Measurements from ENCODE around the gene ACP4.
"Not testable (repeated sequence)": the region's sequence is repeated elsewhere in the genome, so short reads cannot be mapped to it uniquely, and the experiment has no call there.

The ACP4 gene, protein sequence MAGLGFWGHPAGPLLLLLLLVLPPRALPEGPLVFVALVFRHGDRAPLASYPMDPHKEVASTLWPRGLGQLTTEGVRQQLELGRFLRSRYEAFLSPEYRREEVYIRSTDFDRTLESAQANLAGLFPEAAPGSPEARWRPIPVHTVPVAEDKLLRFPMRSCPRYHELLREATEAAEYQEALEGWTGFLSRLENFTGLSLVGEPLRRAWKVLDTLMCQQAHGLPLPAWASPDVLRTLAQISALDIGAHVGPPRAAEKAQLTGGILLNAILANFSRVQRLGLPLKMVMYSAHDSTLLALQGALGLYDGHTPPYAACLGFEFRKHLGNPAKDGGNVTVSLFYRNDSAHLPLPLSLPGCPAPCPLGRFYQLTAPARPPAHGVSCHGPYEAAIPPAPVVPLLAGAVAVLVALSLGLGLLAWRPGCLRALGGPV

DNA sequence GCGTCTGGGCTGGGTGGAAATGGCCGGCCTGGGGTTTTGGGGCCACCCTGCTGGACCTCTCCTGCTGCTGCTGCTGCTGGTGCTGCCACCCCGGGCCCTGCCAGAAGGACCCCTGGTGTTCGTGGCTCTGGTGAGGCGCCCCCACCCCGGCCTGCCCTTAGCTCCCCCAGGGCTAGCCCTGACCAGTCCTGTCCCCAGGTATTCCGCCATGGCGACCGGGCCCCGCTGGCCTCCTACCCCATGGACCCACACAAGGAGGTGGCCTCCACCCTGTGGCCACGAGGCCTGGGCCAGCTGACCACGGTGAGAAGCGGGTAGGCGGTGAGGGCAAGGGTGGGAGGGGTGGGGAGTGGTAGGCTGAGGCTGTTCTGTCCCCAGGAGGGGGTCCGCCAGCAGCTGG, at the start of gene ACP4:
TSS of gene ACP4 (plus strand) at position 20 of the 400 bp plus-strand sequence. CDS start at position 20, 0 bp downstream.
- no peak for DNase-seq

DNA sequence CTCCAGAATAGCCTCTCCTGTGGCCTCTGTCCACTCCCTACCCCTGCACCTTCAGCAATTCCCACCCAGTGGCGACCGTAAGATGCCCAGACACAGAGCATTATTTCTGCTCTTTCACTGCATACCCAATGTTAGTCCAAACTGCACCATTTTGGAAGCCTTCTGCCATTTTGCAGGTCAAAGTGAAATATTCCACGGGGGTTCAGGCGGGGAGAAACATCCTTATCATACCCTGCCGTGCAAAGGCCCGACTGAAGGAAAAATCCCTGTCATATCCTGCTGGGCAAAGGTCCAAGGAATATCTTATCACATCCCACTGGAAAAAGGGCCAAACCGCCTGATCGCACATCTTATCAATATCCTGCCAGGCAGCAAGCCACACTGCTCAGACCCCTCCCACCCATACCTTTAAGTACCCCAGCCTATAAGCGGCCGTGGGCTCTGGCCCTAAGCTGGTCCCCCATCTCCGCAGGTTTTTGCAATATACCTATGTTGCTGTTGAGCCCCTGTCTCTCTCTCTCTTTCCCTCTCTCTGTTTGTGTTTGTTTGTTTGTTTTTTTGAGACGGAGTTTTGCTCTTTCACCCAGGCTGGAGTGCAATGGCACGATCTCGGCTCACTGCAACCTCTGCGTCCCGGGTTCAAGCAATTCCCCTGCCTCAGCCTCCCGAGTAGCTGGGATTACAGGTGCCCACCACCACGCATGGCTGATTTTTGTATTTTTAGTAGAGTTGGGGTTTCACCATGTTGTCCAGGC, 48.9 kb upstream of the ACP4 start:
- no peak for DNase-seq

DNA sequence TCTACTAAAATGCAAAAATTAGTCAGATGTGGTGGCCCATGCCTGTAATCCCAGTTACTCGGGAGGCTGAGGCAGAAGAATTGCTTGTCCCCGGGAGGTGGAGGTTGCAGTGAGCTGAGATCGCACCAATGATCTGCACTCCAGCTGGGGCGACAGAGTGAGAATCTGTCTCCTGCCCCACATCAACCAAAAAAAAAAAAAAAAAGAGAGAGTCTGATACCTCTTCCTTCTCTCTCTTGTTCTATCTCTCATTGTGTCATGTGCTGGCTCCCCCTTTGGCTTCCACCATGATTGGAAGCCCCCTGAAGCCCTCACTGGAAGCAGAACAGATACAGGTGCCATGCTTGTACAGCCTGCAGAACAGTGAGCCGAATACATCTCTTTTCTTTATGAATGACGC, 46.7 kb upstream of the ACP4 start:
- DNase-seq = no peak

DNA sequence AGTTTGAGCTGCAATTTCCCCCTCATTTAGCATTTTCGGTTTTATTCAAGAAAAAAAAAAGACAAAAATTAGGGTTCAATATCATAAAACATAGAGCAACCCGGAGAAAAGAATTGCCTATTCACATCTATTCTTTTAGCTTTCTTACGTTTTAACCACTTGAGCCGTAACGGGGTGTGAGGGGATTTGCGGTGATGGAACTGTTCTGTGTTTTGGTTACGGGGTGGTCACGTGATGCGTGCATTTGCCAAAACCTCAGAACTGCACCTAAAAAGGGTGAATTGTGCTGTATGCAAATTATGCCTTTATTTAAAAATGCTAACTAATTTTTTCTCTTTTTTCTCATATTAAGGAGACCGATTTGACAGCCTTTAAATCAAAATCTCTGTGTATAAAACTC, 45.0 kb upstream of the ACP4 start:
- DNase-seq = no peak

DNA sequence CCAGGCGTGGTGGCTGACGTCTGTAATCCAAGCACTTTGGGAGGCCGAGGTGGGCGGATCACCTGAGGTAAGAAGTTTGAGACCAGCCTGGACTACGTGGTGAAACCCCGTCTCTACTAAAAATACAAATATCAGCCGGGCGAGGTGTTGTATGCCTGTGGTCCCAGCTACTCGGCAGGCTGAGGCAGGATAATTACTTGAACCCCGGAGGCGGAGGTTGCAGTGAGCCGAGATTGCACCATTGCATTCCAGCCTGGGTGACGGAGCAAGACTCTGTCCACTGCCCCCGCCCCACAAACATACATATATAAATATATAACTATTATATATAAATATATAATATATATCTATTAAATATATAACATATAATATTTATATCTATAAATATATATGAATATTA, 43.1 kb upstream of the ACP4 start:
- DNase-seq = not testable (repeated sequence)

DNA sequence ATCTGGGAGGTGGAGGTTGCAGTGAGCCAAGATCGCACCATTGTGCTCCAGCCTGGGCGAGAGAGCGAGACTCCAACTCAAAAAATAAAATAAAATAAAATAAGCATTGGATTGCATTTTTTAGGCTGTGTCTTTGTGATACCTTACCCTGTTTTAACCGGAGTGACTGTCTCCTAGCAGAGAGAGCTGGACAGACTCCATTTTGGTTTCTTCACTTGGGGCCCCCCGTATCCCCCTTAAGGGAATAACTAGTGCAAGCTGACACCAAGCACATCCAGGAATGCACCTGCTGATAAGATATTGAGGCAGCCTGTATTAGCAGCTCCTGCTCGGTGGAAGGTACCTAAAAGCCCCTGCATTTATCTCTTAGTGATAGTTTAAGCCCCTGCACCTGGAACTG, 40.7 kb upstream of the ACP4 start:
- DNase-seq = no peak

DNA sequence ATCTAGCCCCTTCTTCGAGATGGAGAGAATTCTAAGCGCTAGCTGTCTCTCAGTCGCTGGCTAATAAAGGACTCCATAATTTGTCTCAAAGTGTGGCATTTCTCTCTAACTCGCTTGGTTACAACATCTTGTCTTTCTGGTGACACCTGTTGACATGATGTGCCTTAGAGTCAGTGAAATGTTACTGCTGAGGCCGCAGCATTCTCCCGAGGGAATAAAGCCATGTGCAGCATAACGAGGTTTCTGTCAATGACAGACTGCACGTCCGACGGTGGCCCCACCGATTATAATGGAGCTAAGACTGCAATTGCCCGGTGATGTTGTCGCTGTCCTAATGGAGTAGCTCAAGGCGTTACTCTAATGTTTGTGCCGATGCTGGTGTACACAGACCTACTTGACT, 40.2 kb upstream of the ACP4 start:
- DNase-seq = no peak

DNA sequence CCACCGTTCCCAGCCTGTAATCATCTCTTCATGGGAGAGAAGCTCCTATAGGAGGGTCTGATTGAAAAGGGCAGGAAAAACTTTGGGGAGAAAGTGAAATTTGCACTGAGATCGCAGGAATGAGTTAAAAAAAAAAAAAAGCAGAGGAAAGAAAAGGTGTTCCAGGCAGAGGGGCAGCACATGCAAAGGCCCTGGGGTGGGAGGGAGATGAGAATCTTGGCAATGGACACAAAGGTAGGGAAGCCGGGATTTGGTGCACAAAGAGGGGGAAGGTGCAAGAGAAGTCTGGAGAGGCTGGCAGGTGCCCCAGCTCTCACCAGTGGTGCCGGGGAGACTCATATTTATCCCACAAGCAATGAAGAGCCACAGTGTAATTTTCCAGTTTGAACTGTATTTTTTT, 36.3 kb upstream of the ACP4 start:
- DNase-seq = no peak

DNA sequence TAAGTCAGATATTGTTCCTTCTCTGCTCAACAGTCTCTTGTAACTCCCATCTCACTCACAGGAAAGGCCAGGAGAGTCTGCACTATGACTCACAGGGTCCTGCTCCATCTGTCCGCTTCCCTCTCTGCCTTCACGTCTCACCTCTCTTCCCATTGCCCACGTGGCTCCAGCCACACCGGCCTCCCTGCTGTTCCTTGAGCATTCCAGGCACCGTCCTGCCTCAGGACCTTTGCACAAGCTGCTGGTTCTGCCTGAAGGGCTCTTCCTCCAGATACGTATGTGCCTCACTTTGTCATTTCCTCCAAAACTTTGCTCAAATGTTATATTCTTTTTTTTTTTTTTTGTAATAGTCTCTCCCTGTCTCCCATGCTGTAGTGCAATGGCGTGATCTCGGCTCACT, 34.0 kb upstream of the ACP4 start:
- not testable (repeated sequence) for DNase-seq

DNA sequence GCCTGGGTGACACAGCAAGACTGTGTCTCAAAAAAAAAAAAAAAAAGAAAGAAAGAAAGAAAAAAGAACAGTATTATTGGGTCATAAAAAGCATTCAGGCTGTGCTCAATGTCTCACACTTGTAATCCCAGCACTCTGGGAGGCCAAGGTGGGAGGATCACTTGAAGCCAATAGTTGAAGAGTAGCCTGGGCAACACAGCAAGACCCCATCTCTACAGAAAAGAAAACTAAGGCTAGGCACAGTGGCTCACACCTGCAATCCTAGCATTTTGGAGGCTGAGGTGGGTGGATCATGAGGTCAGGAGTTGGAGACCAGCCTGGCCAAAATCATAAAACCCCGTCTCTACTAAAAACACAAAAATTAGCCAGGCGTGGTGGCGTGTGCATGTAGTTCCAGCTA, 32.6 kb upstream of the ACP4 start:
- DNase-seq = not testable (repeated sequence)

DNA sequence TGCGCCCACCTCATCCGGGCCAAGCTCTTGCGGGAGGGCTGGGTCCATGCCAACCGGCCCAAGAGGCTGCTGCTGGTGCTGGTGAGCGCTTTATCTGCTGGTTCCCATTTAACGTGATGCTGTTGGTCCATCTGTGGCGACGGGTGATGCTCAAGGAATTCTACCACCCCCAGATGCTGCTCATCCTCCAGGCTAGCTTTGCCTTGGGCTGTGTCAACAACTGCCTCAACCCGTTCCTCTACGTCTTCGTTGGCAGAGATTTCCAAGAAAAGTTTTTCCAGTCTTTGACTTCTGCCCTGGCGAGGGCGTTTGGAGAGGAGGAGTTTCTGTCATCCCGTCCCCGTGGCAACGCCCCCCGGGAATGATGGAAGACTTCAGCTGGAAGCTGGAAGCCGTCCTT, 31.1 kb upstream of the ACP4 start:
- DNase-seq = not testable (repeated sequence)

DNA sequence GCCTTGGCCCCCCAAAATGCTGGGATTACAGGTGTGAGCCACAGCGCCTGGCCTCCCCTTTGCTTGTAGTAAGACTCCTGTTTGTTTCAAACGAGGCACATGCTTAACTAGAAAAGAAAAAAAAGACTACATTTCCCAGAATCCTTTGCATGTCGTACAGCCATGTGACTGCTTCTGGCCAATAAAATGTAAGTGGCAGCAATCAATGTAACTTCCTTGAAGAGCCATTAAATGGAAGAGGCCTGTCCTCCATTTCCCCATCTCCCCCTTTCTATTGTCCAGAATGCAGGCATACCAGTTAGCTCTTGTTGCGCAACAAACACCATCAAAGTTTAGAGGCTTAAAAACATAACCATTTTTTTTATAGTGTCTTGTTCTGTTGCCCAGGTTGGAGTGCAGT, 30.3 kb upstream of the ACP4 start:
- peak; percentile 7 to 19 for DNase-seq

DNA sequence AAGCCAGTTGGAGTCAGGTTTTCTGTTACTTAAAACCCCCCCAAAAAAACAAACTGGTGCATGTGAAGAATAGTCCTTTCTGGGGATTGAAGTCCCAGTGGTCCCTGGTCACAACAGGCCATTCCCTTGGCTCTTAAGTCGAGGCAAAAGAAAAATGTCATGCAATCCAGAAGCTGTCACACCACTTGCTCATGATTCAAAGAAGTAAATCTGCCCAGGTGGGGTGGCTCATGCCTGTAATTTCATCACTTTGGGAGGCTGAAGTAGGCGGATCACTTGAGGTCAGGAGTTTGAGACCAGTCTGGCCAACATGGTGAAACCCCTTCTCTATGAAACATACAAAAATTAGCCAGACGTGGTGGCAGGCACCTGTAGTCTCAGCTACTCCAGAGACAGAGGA, 28.7 kb upstream of the ACP4 start:
- not testable (repeated sequence) for DNase-seq

DNA sequence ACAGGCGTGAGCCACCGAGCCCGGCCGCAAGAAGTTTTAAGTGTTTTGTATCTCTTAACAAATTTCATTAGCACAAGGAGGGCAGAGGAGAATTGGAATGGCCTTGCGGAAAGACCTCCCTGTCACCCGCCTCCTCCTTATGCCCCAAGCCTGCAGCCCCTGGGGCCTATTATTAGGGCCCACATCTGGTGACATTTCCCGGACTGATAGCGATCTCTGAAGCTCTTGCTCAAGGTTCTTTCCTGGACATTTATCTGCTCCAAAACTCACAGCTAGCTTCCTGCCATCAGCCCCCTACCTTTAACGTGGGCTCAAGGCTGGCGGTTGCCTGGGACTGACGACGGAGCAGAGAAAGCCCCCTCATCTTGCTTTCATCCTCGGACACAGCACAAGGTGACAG, 26.7 kb upstream of the ACP4 start:
- not testable (repeated sequence) for DNase-seq

DNA sequence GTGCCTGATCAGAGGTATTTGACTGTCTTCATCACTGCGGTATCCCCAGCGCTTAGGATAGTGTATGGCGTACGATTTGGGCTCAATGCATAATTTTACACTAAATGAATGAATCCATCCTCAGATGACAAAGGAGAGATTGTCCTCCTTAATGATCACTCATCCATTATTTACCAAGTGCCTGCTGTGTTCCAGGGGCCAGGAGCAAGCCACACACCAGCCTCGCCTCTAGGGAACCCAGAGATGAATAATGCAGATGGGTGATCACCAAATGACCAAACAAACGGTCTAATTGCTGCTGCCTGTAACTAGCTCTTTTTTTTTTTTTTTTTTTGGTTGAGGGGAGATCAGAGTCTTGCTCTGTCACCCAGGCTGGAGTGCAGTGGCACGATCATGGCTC, 25.8 kb upstream of the ACP4 start:
- no peak for DNase-seq

DNA sequence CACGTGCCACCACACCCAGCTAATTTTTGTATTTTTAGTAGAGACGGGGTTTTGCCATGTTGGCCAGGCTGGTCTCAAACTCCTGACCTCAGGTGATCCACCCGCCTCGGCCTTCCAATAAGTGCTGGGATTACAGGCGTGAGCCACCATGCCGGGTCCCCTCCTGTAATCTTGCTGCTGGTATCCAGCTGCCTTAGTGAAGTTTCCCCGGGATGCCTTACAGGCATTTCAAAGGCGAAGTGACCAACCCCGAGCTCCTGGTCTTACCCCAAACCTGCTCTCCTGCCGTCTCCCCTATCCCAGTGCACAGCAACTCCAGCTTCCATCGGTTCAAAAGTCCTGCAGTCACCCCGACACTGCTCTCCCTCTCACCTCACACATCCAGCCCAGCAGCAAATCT, 23.5 kb upstream of the ACP4 start:
- not testable (repeated sequence) for DNase-seq

DNA sequence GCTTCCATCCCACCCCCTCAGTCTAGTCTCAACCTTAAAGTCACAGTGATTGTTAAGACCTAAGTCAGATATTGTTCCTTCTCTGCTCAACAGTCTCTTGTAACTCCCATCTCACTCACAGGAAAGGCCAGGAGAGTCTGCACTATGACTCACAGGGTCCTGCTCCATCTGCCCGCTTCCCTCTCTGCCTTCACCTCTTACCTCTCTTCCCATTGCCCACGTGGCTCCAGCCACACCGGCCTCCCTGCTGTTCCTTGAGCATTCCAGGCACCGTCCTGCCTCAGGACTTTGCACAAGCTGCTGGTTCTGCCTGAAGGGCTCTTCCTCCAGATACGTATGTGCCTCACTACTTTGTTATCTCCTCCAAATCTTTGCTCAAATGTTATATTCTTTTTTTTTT, 23.0 kb upstream of the ACP4 start:
- DNase-seq = not testable (repeated sequence)

DNA sequence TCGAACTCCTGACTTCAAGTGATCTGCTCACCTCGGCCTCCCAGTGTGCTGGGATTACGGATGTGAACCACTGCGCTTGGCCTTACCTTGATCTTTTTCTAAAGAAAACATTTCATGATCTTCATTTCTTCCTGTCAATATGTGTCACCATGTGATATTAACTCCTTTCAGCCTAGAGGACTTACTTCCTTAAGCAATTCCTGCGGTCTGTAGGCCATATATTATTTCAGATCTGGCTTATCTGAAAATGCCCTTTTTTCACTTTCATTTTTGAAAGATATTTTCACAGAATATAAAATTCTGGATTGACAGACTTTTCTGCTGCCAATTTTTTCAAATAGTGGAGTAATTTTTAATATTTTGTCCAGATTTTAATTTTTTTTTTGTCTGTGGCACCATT, 21.9 kb upstream of the ACP4 start:
- no peak for DNase-seq

DNA sequence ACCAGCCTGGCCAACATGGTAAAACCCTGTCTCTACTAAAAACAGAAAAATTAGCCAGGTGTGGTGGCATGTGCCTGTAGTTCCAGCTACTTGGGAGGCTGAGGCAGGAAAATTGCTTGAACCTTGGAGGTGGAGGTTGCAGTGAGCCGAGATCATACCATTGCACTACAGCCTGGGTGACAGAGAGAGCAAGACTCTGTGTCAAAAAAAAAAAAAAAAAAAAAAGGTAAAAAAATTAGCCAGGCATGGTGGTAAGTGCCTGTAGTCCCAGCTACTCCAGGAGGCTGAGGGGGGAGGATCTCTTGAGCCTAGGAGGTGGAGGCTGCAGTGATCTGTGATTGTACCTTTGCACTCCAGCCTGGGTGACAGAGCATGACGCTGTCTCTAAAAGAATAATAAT, 20.1 kb upstream of the ACP4 start, which contains the start of gene GPR32:
TSS of gene GPR32 (plus strand) at position 301 of the 400 bp plus-strand sequence. CDS start 137 bp downstream, outside the sequence.
- not testable (repeated sequence) for DNase-seq

DNA sequence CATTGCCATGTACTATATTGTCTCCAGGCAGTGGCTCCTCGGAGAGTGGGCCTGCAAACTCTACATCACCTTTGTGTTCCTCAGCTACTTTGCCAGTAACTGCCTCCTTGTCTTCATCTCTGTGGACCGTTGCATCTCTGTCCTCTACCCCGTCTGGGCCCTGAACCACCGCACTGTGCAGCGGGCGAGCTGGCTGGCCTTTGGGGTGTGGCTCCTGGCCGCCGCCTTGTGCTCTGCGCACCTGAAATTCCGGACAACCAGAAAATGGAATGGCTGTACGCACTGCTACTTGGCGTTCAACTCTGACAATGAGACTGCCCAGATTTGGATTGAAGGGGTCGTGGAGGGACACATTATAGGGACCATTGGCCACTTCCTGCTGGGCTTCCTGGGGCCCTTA, 19.3 kb upstream of the ACP4 start:
- DNase-seq = no peak

DNA sequence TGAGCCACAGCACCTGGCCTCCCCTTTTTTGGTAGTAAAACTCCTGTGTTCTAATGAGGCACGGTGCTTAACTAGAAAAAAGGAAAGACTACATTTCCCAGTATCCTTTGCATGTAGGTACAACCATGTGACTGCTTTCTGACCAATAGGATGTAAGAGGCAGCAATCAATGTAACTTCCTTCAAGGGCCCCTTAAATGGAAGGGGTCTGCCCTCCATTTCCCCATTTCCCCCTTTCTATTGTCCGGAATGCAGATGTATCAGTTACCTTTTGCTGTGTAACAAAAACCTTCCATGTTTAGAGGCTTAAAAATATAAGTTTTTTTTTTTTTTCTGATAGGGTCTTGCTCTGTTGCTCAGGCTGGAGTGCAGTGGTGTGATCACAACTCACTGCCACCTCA, 17.7 kb upstream of the ACP4 start:
- peak in 1 of 2 experiments; percentile 16 for DNase-seq

DNA sequence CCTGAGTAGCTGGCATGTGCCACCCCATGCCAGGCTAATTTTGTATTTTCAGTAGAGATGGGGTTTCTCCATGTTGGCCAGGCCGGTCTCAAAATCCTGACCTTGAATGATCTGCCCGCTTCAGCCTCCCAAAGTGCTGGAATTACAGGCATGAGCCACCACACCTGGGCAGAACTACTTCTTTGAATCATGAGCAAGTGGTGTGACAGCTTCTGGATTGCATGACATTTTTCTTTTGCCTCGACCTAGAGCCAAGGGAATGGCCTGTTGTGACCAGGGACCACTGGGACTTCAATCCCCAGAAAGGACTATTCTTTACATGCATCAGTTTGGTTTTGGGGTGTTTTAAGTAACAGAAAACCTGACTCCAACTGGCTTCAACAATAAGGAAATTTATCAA, 17.3 kb upstream of the ACP4 start:
- DNase-seq = not testable (repeated sequence)

DNA sequence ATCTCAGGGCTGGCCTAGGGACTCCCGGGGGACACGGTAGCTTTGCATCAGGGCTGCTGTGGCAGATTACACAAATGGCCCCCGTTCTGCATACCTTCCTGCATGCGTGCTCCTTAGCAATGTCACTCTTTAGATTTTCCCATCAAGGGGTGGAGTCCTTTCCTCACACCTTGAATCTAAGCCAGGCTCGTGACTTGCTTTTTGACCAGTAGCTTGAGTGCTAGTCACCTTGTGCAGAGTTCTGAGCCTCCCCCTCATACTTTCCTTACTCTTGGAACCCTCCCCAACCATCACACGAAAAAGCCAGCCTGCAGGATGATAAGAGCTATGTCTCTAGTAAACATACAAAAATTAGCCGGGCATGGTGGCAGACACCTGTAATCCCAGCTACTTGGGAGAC, 16.8 kb upstream of the ACP4 start:
- not testable (repeated sequence) for DNase-seq

DNA sequence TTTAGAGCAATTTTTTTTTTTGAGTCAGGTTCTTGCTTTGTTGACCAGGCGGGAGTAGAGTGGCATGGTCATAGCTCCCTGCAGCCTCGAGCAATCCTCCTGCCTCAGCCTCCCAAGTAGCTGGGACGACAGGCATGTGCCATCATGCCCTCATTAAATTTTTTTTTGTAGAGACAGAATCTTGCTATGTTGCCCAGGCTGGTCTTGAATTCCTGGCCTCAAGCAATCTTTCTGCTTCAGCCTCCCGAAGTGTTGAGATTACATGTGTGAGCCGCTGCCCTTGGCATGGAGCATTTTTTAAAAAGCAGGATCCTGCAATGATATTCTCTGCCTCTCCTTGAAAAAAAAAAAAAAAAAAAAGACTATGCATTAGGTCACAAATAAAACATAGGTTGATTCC, 14.1 kb upstream of the ACP4 start:
- DNase-seq = no peak
